ENCODE data around the gene RTP3.
"Not testable (repeated sequence)": the region's sequence is repeated elsewhere in the genome, so short reads cannot be mapped to it uniquely, and the experiment has no call there.

Gene RTP3

DNA sequence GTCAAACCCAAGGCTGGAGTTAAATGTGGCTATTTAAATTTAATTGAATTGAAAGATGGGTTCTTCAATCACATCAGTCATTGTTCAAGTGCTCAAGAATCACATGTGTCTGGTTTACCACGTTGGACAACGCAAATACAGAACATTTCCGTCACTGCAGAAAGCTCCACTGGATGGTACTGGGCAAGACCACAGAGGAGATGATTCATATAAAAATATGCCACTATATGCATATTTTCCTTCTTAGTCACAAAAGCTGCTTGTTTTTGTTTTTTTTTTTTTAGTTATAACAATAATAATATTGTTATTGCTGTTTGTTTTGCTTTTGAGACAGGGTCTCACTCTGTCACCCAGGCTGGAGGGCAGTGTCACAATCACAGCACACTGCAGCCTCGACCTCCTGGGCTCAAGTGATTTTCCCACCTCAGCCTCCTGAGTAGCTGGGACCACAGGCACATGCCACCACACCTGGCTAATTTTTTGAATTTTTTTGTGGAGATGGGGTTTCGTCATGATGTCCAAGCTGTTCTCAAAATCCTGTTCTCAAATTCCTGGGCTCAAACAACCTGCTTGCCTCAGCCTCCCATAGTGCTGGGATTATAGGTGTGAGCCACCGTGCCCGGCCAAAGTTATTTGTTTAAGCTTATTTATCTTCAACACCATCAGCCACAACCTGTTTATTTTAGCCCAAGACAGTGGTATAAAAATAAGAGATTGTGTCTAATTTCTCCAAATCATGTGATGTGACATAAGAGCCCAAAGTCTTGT is 19.4 kb downstream of the RTP3 start:
- H3K4me3 ChIP-seq (ENCODE audit: low read depth, low read length), result no peak overlapping the region
- peak; percentile 84 for DNase-seq (ENCODE audit: low read depth)
- TF ChIP-seq, protein P1, sequence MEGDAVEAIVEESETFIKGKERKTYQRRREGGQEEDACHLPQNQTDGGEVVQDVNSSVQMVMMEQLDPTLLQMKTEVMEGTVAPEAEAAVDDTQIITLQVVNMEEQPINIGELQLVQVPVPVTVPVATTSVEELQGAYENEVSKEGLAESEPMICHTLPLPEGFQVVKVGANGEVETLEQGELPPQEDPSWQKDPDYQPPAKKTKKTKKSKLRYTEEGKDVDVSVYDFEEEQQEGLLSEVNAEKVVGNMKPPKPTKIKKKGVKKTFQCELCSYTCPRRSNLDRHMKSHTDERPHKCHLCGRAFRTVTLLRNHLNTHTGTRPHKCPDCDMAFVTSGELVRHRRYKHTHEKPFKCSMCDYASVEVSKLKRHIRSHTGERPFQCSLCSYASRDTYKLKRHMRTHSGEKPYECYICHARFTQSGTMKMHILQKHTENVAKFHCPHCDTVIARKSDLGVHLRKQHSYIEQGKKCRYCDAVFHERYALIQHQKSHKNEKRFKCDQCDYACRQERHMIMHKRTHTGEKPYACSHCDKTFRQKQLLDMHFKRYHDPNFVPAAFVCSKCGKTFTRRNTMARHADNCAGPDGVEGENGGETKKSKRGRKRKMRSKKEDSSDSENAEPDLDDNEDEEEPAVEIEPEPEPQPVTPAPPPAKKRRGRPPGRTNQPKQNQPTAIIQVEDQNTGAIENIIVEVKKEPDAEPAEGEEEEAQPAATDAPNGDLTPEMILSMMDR (conservative IDR thresholded peaks at IDR 0.05; ENCODE audit: low read depth, low read length), result no peak

GRCh38 chr3:46517784-46518181 is 20.0 kb downstream of the RTP3 start:
- TF ChIP-seq, protein P1 (conservative IDR thresholded peaks at IDR 0.05; ENCODE audit: low read depth, low read length), result no peak
- no peak overlapping the region for H3K4me3 ChIP-seq (ENCODE audit: low read depth, low read length)
- DNase-seq (ENCODE audit: low read depth), result no peak

DNA sequence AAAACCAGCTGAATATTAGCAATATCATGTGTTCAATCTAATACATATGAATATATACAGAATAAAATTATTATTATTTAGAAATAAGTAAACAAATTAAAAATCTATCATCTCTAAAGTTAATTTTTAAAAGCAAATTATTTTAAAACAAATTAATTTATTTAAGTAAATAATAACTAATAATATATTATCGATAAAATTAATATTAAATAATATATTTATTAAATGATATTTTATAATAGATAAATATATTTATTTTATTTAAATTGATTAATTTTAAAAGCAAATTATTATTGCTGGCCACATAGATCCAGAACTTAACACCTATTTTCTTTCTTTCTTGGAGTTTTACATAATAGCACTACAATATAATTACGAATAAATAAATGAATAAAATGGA is 22.2 kb downstream of the RTP3 start:
- no peak overlapping the region for H3K4me3 ChIP-seq (ENCODE audit: low read depth, low read length)
- DNase-seq (ENCODE audit: low read depth), result no peak
- TF ChIP-seq, protein P1 (conservative IDR thresholded peaks at IDR 0.05; ENCODE audit: low read depth, low read length), result no peak

DNA sequence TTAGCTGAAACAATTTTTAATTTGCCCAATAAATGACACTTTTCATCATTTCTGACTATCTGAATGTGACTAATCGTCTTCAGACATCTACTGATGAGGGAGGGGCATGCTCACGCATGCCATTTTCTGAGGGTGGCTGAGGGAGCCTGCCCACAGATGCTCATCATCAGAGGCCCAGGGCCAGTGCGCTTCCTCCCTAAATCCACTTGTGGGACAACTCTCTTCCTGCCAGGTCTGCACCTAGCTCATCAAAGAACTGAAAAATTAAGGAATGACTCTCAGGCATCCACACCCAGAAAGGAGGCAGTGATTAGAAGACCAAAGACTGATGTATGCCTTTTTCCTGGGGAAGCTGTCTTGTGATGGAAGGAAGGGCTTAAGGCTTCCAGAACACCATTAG is 22.8 kb downstream of the RTP3 start:
- H3K4me3 ChIP-seq (ENCODE audit: low read depth, low read length), result no peak overlapping the region
- TF ChIP-seq, protein P1 (conservative IDR thresholded peaks at IDR 0.05; ENCODE audit: low read depth, low read length), result no peak
- DNase-seq (ENCODE audit: low read depth), result no peak

- no peak for DNase-seq (ENCODE audit: low read depth)
- TF ChIP-seq, protein P1 (conservative IDR thresholded peaks at IDR 0.05; ENCODE audit: low read depth, low read length), result no peak
- no peak overlapping the region for H3K4me3 ChIP-seq (ENCODE audit: low read depth, low read length)
These were observed 23.3 kb downstream of the RTP3 start for GRCh38 chr3:46521096-46521495.

DNA sequence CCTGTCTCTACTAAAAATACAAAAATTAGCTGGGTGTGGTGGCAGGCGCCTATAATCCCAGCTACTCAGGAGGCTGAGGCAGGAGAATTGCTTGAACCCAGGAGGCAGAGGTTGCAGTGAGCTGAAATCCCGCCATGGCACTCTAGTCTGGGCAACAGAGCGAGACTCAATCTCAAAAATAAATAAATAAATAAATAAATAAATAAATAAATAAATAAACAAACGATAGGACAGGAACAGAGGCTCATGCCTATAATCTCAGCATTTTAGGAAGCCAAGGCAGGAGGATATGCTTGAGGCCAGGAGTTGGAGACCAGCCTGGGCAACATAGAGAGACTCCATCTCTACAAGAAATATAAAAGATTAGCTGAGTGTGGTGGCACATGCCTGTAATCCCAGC is 24.4 kb downstream of the RTP3 start:
- DNase-seq (ENCODE audit: low read depth); H3K4me3 ChIP-seq (ENCODE audit: low read depth, low read length): not testable (repeated sequence)

DNA sequence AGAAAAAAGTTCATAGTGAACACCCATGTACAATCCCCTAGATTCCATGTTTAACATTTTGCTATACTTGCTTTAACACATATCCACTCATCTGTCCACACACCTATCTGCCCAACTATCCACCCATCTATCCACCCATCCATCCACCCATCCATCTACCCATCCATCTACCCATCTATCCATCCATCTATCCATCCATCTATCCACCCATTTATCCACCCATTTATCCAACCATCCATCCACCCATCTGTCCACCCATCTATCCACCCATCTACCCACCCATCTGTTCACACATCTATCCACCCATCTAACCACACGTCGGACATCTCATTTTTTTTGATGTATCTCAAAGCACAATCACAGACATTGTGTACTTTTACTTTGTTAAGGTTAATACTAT is 25.8 kb downstream of the RTP3 start:
- no peak for DNase-seq (ENCODE audit: low read depth)
- TF ChIP-seq, protein P1 (conservative IDR thresholded peaks at IDR 0.05; ENCODE audit: low read depth, low read length), result no peak
- no peak overlapping the region for H3K4me3 ChIP-seq (ENCODE audit: low read depth, low read length)
